Posterior cingulate gyrus (tissue), 11 donors: ENCODE data around the gene CNGA3.

ENCODE experiments used
- DNase-seq, 10 donors: peaks; one replicate each; pipeline versions ENCODE4 v3.0.0 to v3.0.0-alpha.2; 2020 to 2021; ENCODE audit warnings: mixed read lengths in 3 of 10
- intact Hi-C: fragments of 100-400 bp; cut with DNase I; formaldehyde crosslinking; loops from one replicate; pipeline ENCODE4 v1.15.1; 2023

The CNGA3 gene

GRCh38 chr2:98374958-98375570 lies 28.8 kb downstream of the CNGA3 start:
- DNase-seq, result peak in 8 of 10 donors; percentile 32 to 93 (median 56)
- intact Hi-C loops, result loop anchor here (10.0 kb wide), 1 partner anchor 200 kb away; no protein-coding TSS in a partner anchor

GRCh38 chr2:98376301-98376910 lies 30.1 kb downstream of the CNGA3 start:
- no peak for DNase-seq
- intact Hi-C loops, result loop anchor here (10.0 kb wide), 1 partner anchor 202 kb away; no protein-coding TSS in a partner anchor

GRCh38 chr2:98376996-98377395 lies 30.7 kb downstream of the CNGA3 start:
- no peak for DNase-seq

DNA sequence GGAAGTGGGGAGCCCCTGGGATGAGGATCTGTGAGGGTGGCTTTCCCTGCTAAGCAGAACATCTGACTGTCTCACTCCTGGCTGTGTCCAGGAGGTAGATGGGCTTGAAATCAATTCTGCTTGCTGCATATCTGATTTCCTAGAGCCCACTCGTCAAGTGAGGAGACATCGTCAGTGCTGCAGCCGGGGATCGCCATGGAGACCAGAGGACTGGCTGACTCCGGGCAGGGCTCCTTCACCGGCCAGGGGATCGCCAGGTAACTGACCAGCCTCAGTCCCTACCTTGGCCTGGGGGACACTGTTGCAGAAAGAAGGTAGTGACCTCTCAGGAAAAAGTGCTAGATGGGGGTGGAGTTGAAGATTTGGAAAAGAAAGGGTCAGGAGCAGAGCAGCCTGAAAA lies 31.3 kb downstream of the CNGA3 start:
- DNase-seq, result no peak
- intact Hi-C loops, result loop anchor here (10.0 kb wide), 1 partner anchor 203 kb away; no protein-coding TSS in a partner anchor

More at GRCh38 chr2:98376996-98377395, 30.7 kb downstream of the CNGA3 start:
- intact Hi-C loops, result loop anchor here (10.0 kb wide), 1 partner anchor 202 kb away; no protein-coding TSS in a partner anchor

- intact Hi-C loops, result loop anchor here (10.0 kb wide), 1 partner anchor 203 kb away; no protein-coding TSS in a partner anchor
- no peak for DNase-seq
Measured at GRCh38 chr2:98378196-98378595, 31.9 kb downstream of the CNGA3 start.

DNA sequence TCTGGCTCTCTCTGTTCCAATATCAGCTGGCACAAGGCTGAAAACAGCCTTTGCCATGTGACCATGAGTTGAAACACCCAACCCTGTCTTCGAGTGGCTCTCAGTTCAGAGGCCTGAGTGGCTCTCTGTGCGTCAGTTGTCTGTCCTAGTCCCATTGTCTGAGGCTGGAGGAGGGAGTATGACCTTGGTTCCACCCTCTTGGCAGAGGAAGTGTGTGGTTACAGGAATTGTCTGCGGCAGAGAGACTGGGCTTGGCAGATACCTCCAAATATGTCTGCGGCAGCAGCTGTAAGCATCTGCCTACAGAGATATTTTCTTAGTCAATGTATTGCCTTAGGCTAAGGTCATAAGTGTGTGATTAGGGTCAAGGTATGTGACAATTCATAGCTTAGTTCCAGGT lies 32.6 kb downstream of the CNGA3 start:
- no peak for DNase-seq
- intact Hi-C loops, result loop anchor here (10.0 kb wide), 1 partner anchor 204 kb away; no protein-coding TSS in a partner anchor

DNA sequence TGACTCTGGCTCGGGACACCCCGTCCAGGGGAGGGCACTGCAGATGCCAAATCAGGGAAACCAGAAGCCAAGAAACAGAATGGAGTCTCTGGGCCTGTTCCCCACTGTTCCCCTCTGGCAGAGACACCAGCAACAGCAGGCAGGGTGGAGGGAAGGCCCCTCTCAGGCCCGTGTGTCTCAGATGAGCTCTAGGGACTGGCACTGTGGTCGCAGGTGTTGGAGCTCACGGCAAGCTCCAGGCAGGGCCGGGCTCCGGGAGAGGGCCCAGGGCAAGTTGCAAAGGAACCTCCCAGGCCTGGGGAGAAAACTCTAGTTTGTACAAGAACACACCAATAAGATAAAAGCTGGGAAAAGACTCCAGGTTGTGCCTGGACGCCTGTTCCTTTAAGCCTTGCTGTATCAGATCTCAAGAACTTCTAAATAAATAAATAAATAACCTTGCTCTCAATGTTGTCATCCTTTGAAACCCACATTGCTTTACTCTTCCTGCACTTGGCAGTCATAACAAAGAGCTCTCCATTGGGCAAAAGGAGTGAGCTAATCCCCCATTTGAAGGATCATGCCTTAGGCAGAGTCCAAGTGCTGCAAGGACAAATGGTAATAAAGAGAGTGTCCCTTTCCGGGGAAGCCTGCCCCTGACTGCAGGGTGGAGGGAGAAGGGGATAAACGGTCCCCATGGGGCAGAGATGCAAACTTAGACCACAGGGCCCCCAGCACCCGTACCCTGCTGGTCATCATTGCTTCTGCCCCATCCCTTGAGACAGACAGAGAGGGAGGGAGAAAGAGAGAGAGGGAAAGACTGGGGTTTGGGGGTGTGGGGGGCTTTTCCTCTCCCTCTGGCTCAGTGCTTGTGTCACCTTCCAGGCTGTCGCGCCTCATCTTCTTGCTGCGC lies 33.3 kb downstream of the CNGA3 start:
- intact Hi-C loops, result loop anchor here (10.0 kb wide), 3 partner anchors 205 to 675 kb away; partner anchors contain the start of gene TMEM131
- DNase-seq, result no peak

GRCh38 chr2:98380203-98380535 lies 33.9 kb downstream of the CNGA3 start:
- DNase-seq, result no peak
- intact Hi-C loops, result loop anchor here (10.0 kb wide), 2 partner anchors 385 to 675 kb away; partner anchors contain the start of gene TMEM131

- intact Hi-C loops, result loop anchor here (10.0 kb wide), 2 partner anchors 387 to 677 kb away; partner anchors contain the start of gene TMEM131
- no peak for DNase-seq
Measured at GRCh38 chr2:98381494-98381893, 35.2 kb downstream of the CNGA3 start.

DNA sequence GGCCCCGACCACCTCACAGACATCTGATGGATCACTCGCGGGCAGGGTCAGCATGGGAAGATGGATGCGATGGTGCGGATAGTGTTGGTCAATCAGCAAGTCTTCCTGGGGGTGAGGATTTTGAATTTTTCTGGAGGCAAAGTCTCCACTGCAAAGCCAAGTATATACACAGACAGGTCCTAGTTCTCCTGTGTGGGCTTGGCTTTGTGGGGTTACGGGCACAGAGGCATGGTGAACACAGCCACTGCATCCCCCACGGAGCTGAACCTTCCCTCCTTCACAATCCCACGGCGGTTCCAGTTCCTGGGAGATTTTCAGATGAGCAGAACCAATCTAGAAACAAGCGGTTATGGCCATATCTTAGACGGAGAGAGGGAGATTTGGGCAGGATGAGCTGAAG lies 35.8 kb downstream of the CNGA3 start:
- intact Hi-C loops, result loop anchor here (10.0 kb wide), 2 partner anchors 387 to 677 kb away; partner anchors contain the start of gene TMEM131
- DNase-seq, result no peak

DNA sequence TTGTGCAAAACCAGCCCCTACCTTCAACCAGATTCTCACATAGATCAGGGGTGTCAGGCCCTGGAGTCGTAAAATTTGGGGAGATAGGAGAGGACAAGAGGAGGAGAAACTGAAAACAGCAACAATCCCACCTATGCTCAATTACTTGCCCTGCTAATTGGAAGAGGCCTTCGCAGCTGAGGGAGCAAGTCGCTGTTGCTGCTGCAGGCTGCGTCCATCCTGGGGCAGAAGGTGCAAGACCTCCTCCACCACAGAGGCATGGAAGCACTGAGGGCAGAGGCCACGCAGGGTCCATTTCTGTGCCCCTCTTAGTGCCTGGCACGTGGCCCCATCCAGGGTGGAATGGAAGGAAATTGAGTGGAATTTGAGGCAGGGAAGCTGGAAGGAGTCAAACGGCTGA lies 36.5 kb downstream of the CNGA3 start:
- intact Hi-C loops, result loop anchor here (10.0 kb wide), 2 partner anchors 388 to 678 kb away; partner anchors contain the start of gene TMEM131

GRCh38 chr2:98383166-98383565 lies 36.9 kb downstream of the CNGA3 start:
- no peak for DNase-seq
- intact Hi-C loops, result loop anchor here (10.0 kb wide), 2 partner anchors 388 to 678 kb away; partner anchors contain the start of gene TMEM131

More for the DNA sequence above, 36.5 kb downstream of the CNGA3 start:
- no peak for DNase-seq

- intact Hi-C loops, result loop anchor here (10.0 kb wide), 2 partner anchors 390 to 680 kb away; partner anchors contain the start of gene TMEM131
Measured at GRCh38 chr2:98385050-98385699, 38.9 kb downstream of the CNGA3 start.

DNA sequence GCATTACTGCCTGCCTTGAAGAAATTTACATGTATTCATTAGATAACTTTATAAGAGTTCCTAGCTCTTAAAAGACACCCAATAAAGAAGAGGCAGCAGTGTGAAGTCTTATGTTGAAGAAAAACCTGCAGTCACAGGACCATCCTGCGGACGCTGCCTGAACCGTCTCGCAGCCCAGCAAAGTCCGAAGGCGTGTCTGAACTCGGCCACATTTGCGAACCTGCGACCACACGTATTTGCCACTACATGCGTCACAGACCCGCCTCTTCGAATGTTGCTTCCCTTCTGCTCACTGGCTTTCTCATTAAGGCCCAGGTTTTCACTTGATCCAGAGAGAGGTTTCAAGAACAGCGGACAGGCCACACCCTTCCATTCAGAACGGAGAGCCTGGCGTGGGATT lies 41.2 kb downstream of the CNGA3 start:
- intact Hi-C loops, result loop anchor here (10.0 kb wide), 2 partner anchors 393 to 683 kb away; partner anchors contain the start of gene TMEM131
- DNase-seq, result peak in 1 of 10 donors; percentile 67

More at GRCh38 chr2:98385050-98385699, 38.9 kb downstream of the CNGA3 start:
- DNase-seq, result peak; percentile 64 to 97 (median 85)

- DNase-seq, result peak in 1 of 10 donors; percentile 23
Measured at GRCh38 chr2:98388081-98388480, 41.8 kb downstream of the CNGA3 start.

GRCh38 chr2:98388601-98389250 lies 42.5 kb downstream of the CNGA3 start:
- intact Hi-C loops, result loop anchor here (10.0 kb wide), 2 partner anchors 394 to 684 kb away; partner anchors contain the start of gene TMEM131
- DNase-seq, result no peak

More at GRCh38 chr2:98388081-98388480, 41.8 kb downstream of the CNGA3 start:
- intact Hi-C loops, result loop anchor here (10.0 kb wide), 2 partner anchors 393 to 683 kb away; partner anchors contain the start of gene TMEM131

DNA sequence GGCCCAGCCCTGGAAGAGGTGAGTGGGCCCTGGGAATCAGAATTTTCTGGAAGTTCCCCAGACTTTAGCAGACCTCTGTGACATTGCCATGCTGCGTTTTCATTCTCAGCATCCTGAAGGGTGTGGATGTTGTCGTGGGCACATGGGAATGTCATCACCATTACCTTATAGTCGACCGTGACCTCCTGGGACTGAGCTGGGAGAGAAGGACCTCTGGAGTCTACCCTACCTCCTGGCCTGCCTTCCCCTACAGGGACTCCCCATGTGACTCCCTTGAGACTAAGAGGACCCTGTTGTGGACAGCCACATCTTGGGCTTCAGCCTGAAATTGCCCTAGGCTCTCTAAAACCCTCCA lies 43.0 kb downstream of the CNGA3 start:
- DNase-seq, result no peak
- intact Hi-C loops, result loop anchor here (10.0 kb wide), 2 partner anchors 394 to 684 kb away; partner anchors contain the start of gene TMEM131

DNA sequence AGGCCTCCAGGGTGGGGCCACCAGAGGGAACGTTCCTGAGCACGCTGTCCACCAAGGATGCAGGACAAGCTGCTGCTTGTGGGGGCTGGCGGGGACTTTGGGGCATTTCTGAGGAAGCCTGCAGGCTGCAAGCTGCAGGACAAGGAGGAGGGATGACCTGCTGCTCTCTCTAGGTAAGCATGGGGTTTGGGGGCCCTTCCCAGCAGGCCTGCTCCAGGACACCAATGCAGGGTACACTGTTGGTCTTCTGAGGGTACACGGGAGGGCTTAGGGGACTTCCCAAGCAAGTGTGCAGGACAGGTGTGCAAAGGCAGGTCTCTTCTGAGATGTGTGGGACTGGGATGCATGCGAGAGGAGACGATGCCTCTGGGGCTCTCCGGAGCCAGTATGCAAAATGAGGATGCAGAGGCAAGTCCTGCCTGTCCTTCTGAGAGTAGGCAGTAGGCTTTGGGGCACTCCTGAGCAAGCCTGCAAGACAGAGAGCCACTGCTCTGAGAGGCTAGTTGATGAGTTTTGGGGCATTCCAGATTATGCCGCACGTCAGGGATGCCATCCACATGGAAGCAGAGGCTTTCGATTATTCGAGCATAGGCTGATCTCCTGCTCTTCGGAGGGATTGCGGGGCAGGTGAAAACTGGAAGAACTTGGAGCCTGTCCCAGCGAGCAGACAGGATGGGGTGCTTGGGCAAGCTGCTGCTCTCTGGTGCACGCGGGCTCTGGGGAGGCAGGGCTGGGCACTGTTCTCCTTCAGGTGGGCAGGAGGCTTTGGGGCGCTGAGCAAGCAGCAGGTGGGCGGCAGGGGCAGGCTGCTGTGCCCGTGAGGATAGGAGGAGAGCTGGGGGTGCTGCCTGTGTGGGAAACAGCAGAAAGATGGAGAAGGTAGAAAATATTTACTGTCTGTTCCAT lies 44.6 kb downstream of the CNGA3 start:
- intact Hi-C loops, result no loop called here
- DNase-seq, result no peak
